Brain microvascular endothelial cell (primary cell): Measurements from ENCODE around the gene AP5Z1.
A peak's percentile ranks its signal among the peaks of the same experiment; 100 is the strongest.

Experiments
- DNase-seq: peaks from one replicate; pipeline ENCODE4 v3.0.0-alpha.2; 2020
- H3K27ac ChIP-seq: fragments of 250-450 bp; sonication (Bioruptor Pico); 2 replicates; pipeline ENCODE4 v1.5.1; 2020; ENCODE audit warnings: mild to moderate bottlenecking, moderate library complexity
- H3K27me3 ChIP-seq: fragments of 250-450 bp; sonication (Bioruptor Pico); replicated peaks from 2 replicates; pipeline ENCODE4 v1.5.1; 2020; ENCODE audit warnings: mild to moderate bottlenecking
- H3K36me3 ChIP-seq: fragments of 250-450 bp; sonication (Bioruptor Pico); replicated peaks from 2 replicates; pipeline ENCODE4 v1.5.1; 2020; ENCODE audit warnings: mild to moderate bottlenecking
- H3K4me3 ChIP-seq: 2 replicates; pipeline ENCODE4 v1.5.1; 2011; ENCODE audit warnings: low read depth, mild to moderate bottlenecking, control low read depth, low read length, moderate library complexity
- CTCF ChIP-seq: IDR thresholded peaks from 2 replicates; pipeline ENCODE4 v1.5.1; 2011; ENCODE audit warnings: low read depth, mild to moderate bottlenecking, moderate library complexity, low read length, control low read depth, inconsistent platforms; ENCODE audit errors: missing control alignments
- in situ Hi-C: cut with HindIII; loops from 2 replicates; pipeline ENCODE4 v1.10.0; 2017; ENCODE audit warnings: low sequenced_read_pairs, low pct_ligation_motif_present

The AP5Z1 gene

GRCh38 chr7:4775250-4775847, at the start of gene AP5Z1:
AP5Z1 (plus strand) TSS chr7:4775623; CDS start chr7:4775716, 93 bp downstream.
- in situ Hi-C loops, result no loop called here
- no peak for TF ChIP-seq CTCF
- DNase-seq, result peak; percentile 90
- no peaks in the 10 kb centered on the region for H3K27me3 ChIP-seq
- H3K36me3 ChIP-seq, result peaks cover 9% of the 10 kb centered on the region
- peak within 1 kb of the TSS; percentile 95 for H3K27ac ChIP-seq
- peak within 1 kb of the TSS; percentile 96 for H3K4me3 ChIP-seq

GRCh38 chr7:4725850-4726450, 49.5 kb upstream of the AP5Z1 start:
- no peak for DNase-seq
- Histone ChIP-seq H3K27ac (peak overlapping the region; percentile 95), H3K27me3 (no peaks in the 10 kb centered on the region), H3K36me3 (peaks cover 12% of the 10 kb centered on the region), H3K4me3 (peak overlapping the region; percentile 61)
- in situ Hi-C loops, result no loop called here
- TF ChIP-seq CTCF, result no peak

GRCh38 chr7:4726566-4726965, 48.9 kb upstream of the AP5Z1 start:
- H3K27ac ChIP-seq, result no peak overlapping the region
- H3K36me3 ChIP-seq, result peaks cover 12% of the 10 kb centered on the region
- H3K4me3 ChIP-seq, result no peak overlapping the region
- H3K27me3 ChIP-seq, result no peaks in the 10 kb centered on the region
- no peak for TF ChIP-seq CTCF
- in situ Hi-C loops, result no loop called here
- DNase-seq, result no peak

GRCh38 chr7:4727914-4728705, 47.3 kb upstream of the AP5Z1 start:
- no peak overlapping the region for H3K4me3 ChIP-seq
- in situ Hi-C loops, result no loop called here
- no peak overlapping the region for H3K27ac ChIP-seq

GRCh38 chr7:4729266-4729665, 46.2 kb upstream of the AP5Z1 start:
- in situ Hi-C loops, result no loop called here
- TF ChIP-seq CTCF, result no peak
- no peak for DNase-seq
- no peak overlapping the region for H3K27ac ChIP-seq
- peaks cover 4% of the 10 kb centered on the region for H3K36me3 ChIP-seq
- H3K27me3 ChIP-seq, result no peaks in the 10 kb centered on the region
- no peak overlapping the region for H3K4me3 ChIP-seq

More at GRCh38 chr7:4727914-4728705, 47.3 kb upstream of the AP5Z1 start:
- Histone ChIP-seq H3K27me3 (no peaks in the 10 kb centered on the region), H3K36me3 (peaks cover 4% of the 10 kb centered on the region)
- TF ChIP-seq CTCF, result no peak
- no peak for DNase-seq
